Muscle layer of colon (tissue), 2 donors: ENCODE data around the gene GRM5.
"Not testable (repeated sequence)": the region's sequence is repeated elsewhere in the genome, so short reads cannot be mapped to it uniquely, and the experiment has no call there.

Experiments used
- H3K27ac ChIP-seq: one replicate; pipeline ENCODE4 v1.7.0; 2013; ENCODE audit warnings: low read depth, mild to moderate bottlenecking, low read length, moderate library complexity
- H3K27me3 ChIP-seq, 2 donors: one replicate each; pipeline ENCODE4 v1.7.0; 2013; ENCODE audit warnings: low read length in 2 of 2, mild to moderate bottlenecking in 2 of 2; ENCODE audit not compliant: insufficient read depth in 2 of 2, control insufficient read depth in 1 of 2
- H3K36me3 ChIP-seq: one replicate; pipeline ENCODE4 v1.7.0; 2013; ENCODE audit warnings: mild to moderate bottlenecking, low read length; ENCODE audit not compliant: insufficient read depth
- H3K4me1 ChIP-seq: one replicate; pipeline ENCODE4 v1.7.0; 2013; ENCODE audit warnings: mild to moderate bottlenecking, low read length; ENCODE audit not compliant: insufficient read depth
- H3K4me3 ChIP-seq, 2 donors: one replicate each; pipeline ENCODE4 v1.7.0; 2013; ENCODE audit warnings: low read length in 2 of 2, low read depth in 1 of 2, mild to moderate bottlenecking in 1 of 2, moderate library complexity in 1 of 2
- H3K9ac ChIP-seq: one replicate; pipeline ENCODE4 v1.7.0; 2013; ENCODE audit warnings: low read length
- H3K9me3 ChIP-seq: one replicate; pipeline ENCODE4 v1.7.0; 2013; ENCODE audit warnings: mild to moderate bottlenecking, low read length
- donor health status: abdominal sarcoma.
- donor health status: Adenocarcinoma of cecum.

Gene GRM5

GRCh38 chr11:88482871-88483301 is 582.9 kb downstream of the GRM5 start:
- Histone ChIP-seq H3K27ac (no peak overlapping the region), H3K36me3 (no peaks in the 10 kb centered on the region), H3K9ac (no peak overlapping the region), H3K9me3 (no peaks in the 10 kb centered on the region), H3K27me3 (no peaks in the 10 kb centered on the region), H3K4me1 (peaks cover 31% of the 10 kb centered on the region), H3K4me3 (no peak overlapping the region)

GRCh38 chr11:88480223-88480622 is 585.6 kb downstream of the GRM5 start:
- Histone ChIP-seq H3K4me3 (no peak overlapping the region), H3K9ac (no peak overlapping the region), H3K27me3 (no peaks in the 10 kb centered on the region), H3K4me1 (peaks cover 41% of the 10 kb centered on the region), H3K27ac (no peak overlapping the region), H3K9me3 (no peaks in the 10 kb centered on the region), H3K36me3 (no peaks in the 10 kb centered on the region)

GRCh38 chr11:88478136-88478815 is 587.5 kb downstream of the GRM5 start:
- Histone ChIP-seq H3K4me3 (no peak overlapping the region), H3K36me3 (no peaks in the 10 kb centered on the region), H3K9me3 (no peaks in the 10 kb centered on the region), H3K27me3 (no peaks in the 10 kb centered on the region), H3K4me1 (peaks cover 41% of the 10 kb centered on the region), H3K27ac (no peak overlapping the region), H3K9ac (no peak overlapping the region)

- Histone ChIP-seq H3K9me3 (no peaks in the 10 kb centered on the region), H3K4me3 (no peak overlapping the region), H3K36me3 (no peaks in the 10 kb centered on the region), H3K27me3 (no peaks in the 10 kb centered on the region), H3K9ac (no peak overlapping the region), H3K27ac (no peak overlapping the region), H3K4me1 (peaks cover 38% of the 10 kb centered on the region)
Observed at GRCh38 chr11:88475991-88476418, 589.8 kb downstream of the GRM5 start.

- no peak overlapping the region for H3K27ac ChIP-seq
- H3K27me3 ChIP-seq = no peaks in the 10 kb centered on the region
- H3K4me3 ChIP-seq = no peak overlapping the region
- no peaks in the 10 kb centered on the region for H3K36me3 ChIP-seq
- peaks cover 24% of the 10 kb centered on the region for H3K4me1 ChIP-seq
- H3K9ac ChIP-seq = no peak overlapping the region
- H3K9me3 ChIP-seq = no peaks in the 10 kb centered on the region
Observed at GRCh38 chr11:88474655-88475054, 591.1 kb downstream of the GRM5 start.

- Histone ChIP-seq H3K4me3 (no peak overlapping the region), H3K9ac (no peak overlapping the region), H3K27ac (no peak overlapping the region), H3K36me3 (no peaks in the 10 kb centered on the region), H3K9me3 (no peaks in the 10 kb centered on the region), H3K4me1 (no peaks in the 10 kb centered on the region), H3K27me3 (no peaks in the 10 kb centered on the region)
Observed at GRCh38 chr11:88469561-88470225, 596.1 kb downstream of the GRM5 start.

- Histone ChIP-seq H3K9me3 (no peaks in the 10 kb centered on the region), H3K9ac (no peak overlapping the region), H3K4me1 (no peaks in the 10 kb centered on the region), H3K4me3 (no peak overlapping the region), H3K36me3 (no peaks in the 10 kb centered on the region), H3K27ac (no peak overlapping the region), H3K27me3 (no peaks in the 10 kb centered on the region)
Observed at GRCh38 chr11:88464528-88464927, 601.3 kb downstream of the GRM5 start.

GRCh38 chr11:88463301-88463700 is 602.5 kb downstream of the GRM5 start:
- not testable (repeated sequence) for H3K4me1 ChIP-seq, H3K27me3 ChIP-seq, H3K4me3 ChIP-seq, H3K9ac ChIP-seq, H3K9me3 ChIP-seq, H3K36me3 ChIP-seq, H3K27ac ChIP-seq

GRCh38 chr11:88458047-88458446 is 607.7 kb downstream of the GRM5 start:
- H3K4me3 ChIP-seq, H3K9me3 ChIP-seq, H3K9ac ChIP-seq, H3K27ac ChIP-seq, H3K27me3 ChIP-seq, H3K36me3 ChIP-seq, H3K4me1 ChIP-seq: not testable (repeated sequence)

- Histone ChIP-seq H3K27me3 (no peaks in the 10 kb centered on the region), H3K4me3 (no peak overlapping the region), H3K9me3 (no peaks in the 10 kb centered on the region), H3K4me1 (no peaks in the 10 kb centered on the region), H3K9ac (no peak overlapping the region), H3K27ac (no peak overlapping the region), H3K36me3 (no peaks in the 10 kb centered on the region)
Observed at GRCh38 chr11:88455974-88456373, 609.8 kb downstream of the GRM5 start.

- H3K27me3 ChIP-seq = no peaks in the 10 kb centered on the region
- no peak overlapping the region for H3K27ac ChIP-seq
- no peaks in the 10 kb centered on the region for H3K9me3 ChIP-seq
- H3K4me1 ChIP-seq = no peaks in the 10 kb centered on the region
- no peaks in the 10 kb centered on the region for H3K36me3 ChIP-seq
- H3K4me3 ChIP-seq = no peak overlapping the region
- no peak overlapping the region for H3K9ac ChIP-seq
Observed at GRCh38 chr11:88454881-88455280, 610.9 kb downstream of the GRM5 start.
